Endothelial cell (in vitro differentiated cells): Measurements from ENCODE around the gene LEMD2. TPM values are rescaled to one million over a fixed set of nuclear protein-coding genes. Genes with fewer than 3 reads are reported as not detected.

ENCODE experiments used
- DNase-seq: peaks from one replicate; pipeline ENCODE4 v3.0.0; 2021; ENCODE audit warnings: low spot score
- H3K27ac Mint-ChIP-seq: one replicate; pipeline ENCODE4 v1.8.0; 2021; ENCODE audit warnings: mixed read lengths, inconsistent platforms; ENCODE audit not compliant: unreplicated experiment
- H3K27me3 Mint-ChIP-seq: one replicate; pipeline ENCODE4 v1.8.0; 2021; ENCODE audit warnings: mild to moderate bottlenecking, moderate library complexity, mixed read lengths, inconsistent platforms; ENCODE audit not compliant: unreplicated experiment
- H3K36me3 Mint-ChIP-seq: one replicate; pipeline ENCODE4 v1.8.0; 2021; ENCODE audit warnings: mild to moderate bottlenecking, low read depth, mixed read lengths, inconsistent platforms; ENCODE audit not compliant: unreplicated experiment
- H3K4me1 Mint-ChIP-seq: one replicate; pipeline ENCODE4 v1.8.0; 2021; ENCODE audit warnings: mild to moderate bottlenecking, mixed read lengths, inconsistent platforms; ENCODE audit not compliant: unreplicated experiment
- H3K4me3 Mint-ChIP-seq: one replicate; pipeline ENCODE4 v1.8.0; 2021; ENCODE audit warnings: mild to moderate bottlenecking, mixed read lengths, inconsistent platforms; ENCODE audit not compliant: unreplicated experiment
- H3K9me3 Mint-ChIP-seq: one replicate; pipeline ENCODE4 v1.8.0; 2021; ENCODE audit warnings: mixed read lengths, inconsistent platforms; ENCODE audit not compliant: unreplicated experiment
- total RNA-seq: library from RNA; stranded (reverse); fragmentation: NEBNext Ultra II Directional; extraction: Animal tissue kit (Norgen Biotek cat#: 25700); gene quantifications from one replicate; pipeline ENCODE4 v1.2.1, GENCODE V29; 2021; ENCODE audit not compliant: unreplicated experiment
- TF ChIP-seq, protein P1 (sequence below): fragments of 200-600 bp; sonication (generic); IDR thresholded peaks from one replicate; pipeline ENCODE4 v1.5.0; 2021; ENCODE audit warnings: antibody characterized with exemption; ENCODE audit not compliant: unreplicated experiment

The LEMD2 gene
- total RNA-seq, 1 donor from 2014 or later = 105 TPM

- peak overlapping the region; percentile 99 for H3K27ac Mint-ChIP-seq
- peaks cover 58% of the 10 kb centered on the region for H3K4me1 Mint-ChIP-seq
- TF ChIP-seq, protein P1, sequence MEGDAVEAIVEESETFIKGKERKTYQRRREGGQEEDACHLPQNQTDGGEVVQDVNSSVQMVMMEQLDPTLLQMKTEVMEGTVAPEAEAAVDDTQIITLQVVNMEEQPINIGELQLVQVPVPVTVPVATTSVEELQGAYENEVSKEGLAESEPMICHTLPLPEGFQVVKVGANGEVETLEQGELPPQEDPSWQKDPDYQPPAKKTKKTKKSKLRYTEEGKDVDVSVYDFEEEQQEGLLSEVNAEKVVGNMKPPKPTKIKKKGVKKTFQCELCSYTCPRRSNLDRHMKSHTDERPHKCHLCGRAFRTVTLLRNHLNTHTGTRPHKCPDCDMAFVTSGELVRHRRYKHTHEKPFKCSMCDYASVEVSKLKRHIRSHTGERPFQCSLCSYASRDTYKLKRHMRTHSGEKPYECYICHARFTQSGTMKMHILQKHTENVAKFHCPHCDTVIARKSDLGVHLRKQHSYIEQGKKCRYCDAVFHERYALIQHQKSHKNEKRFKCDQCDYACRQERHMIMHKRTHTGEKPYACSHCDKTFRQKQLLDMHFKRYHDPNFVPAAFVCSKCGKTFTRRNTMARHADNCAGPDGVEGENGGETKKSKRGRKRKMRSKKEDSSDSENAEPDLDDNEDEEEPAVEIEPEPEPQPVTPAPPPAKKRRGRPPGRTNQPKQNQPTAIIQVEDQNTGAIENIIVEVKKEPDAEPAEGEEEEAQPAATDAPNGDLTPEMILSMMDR = no peak
- H3K4me3 Mint-ChIP-seq = peak overlapping the region; percentile 97
- no peaks in the 10 kb centered on the region for H3K9me3 Mint-ChIP-seq
- H3K27me3 Mint-ChIP-seq = peaks cover 16% of the 10 kb centered on the region
- no peak for DNase-seq
- peaks cover 4% of the 10 kb centered on the region for H3K36me3 Mint-ChIP-seq
Observed at GRCh38 chr6:33789550-33789895, 593 bp upstream of the LEMD2 start.

GRCh38 chr6:33787954-33788693 lies 806 bp downstream of the LEMD2 start:
- H3K4me1 Mint-ChIP-seq = peaks cover 67% of the 10 kb centered on the region
- peaks cover 4% of the 10 kb centered on the region for H3K36me3 Mint-ChIP-seq
- peak; percentile 65 for DNase-seq
- H3K4me3 Mint-ChIP-seq = peak overlapping the region; percentile 98
- peak overlapping the region; percentile 99 for H3K27ac Mint-ChIP-seq
- no peaks in the 10 kb centered on the region for H3K9me3 Mint-ChIP-seq
- TF ChIP-seq, protein P1 = no peak
- H3K27me3 Mint-ChIP-seq = peaks cover 19% of the 10 kb centered on the region

DNA sequence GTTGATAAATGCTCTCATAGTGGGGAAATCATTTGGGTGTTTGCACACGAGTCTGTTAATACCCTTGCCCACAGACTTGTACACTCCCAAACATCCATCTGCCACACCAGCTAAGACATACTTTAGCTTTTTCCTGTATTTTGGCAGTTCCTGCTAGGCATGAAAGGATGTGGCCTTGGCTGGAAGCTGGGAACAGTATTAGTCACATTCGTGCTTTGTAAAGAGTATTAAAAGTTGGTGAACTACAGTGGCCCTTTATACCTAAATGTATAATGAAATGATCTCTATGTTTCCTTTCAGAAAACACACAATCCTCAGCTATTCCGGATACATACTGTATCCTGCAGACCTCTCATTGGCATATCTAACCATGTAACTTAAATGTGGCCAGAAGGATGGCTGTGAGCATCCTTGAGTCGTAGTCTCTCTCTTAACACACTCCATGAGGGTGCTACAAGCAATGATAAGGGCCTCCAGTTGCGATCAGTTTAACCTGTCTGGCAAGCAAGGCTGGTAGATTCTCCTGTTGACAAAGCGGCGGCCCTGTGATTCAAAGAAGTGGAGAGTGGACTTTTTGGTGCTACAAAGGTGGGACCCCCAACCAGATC lies 1.5 kb downstream of the LEMD2 start:
- Mint-ChIP-seq H3K27ac (peak overlapping the region; percentile 99), H3K4me3 (peak overlapping the region; percentile 98), H3K4me1 (peaks cover 71% of the 10 kb centered on the region), H3K9me3 (no peaks in the 10 kb centered on the region), H3K27me3 (peaks cover 20% of the 10 kb centered on the region), H3K36me3 (peaks cover 10% of the 10 kb centered on the region)
- DNase-seq = no peak
- TF ChIP-seq, protein P1 = no peak

DNA sequence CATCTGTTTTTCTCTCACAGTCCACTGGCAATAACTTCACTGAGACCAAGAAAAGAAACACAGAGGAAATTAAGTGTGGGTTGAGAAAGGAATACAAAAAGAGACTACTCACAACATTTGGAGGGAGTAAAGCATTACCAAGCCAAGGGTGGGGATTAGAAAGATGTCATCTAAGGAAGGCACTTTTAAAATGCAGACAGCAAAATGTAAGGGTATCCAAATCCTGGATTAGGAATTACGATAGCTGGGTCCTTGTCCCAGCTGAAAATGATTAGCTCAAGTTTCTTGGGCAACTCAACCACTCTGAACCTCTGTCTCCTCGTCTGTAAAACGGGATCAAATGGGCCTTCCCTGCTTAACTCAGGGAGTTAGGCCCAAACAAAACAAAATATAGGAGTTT lies 2.2 kb downstream of the LEMD2 start:
- Mint-ChIP-seq H3K27me3 (peaks cover 20% of the 10 kb centered on the region), H3K4me3 (peak overlapping the region; percentile 98), H3K4me1 (peaks cover 78% of the 10 kb centered on the region), H3K27ac (peak overlapping the region; percentile 99), H3K36me3 (peaks cover 16% of the 10 kb centered on the region), H3K9me3 (no peaks in the 10 kb centered on the region)
- DNase-seq = no peak
- TF ChIP-seq, protein P1 = no peak

- Mint-ChIP-seq H3K36me3 (peaks cover 21% of the 10 kb centered on the region), H3K4me1 (peaks cover 85% of the 10 kb centered on the region), H3K9me3 (no peaks in the 10 kb centered on the region), H3K4me3 (peak overlapping the region; percentile 98), H3K27me3 (peaks cover 20% of the 10 kb centered on the region), H3K27ac (peak overlapping the region; percentile 99)
- TF ChIP-seq, protein P1 = no peak
- DNase-seq = no peak
Observed at GRCh38 chr6:33785778-33786177, 3.2 kb downstream of the LEMD2 start.
